NCI-H1092 (cell line): ENCODE results near the gene SPATS2.
A peak's percentile ranks its signal among the peaks of the same experiment; 100 is the strongest.

Experiments
- DNase-seq: peaks from one replicate; lab custom pipeline; 2025; lab: John Stamatoyannopoulos, UW

The SPATS2 gene

GRCh38 chr12:49556391-49557186 lies 189.3 kb downstream of the SPATS2 start:
- no peak for DNase-seq

DNA sequence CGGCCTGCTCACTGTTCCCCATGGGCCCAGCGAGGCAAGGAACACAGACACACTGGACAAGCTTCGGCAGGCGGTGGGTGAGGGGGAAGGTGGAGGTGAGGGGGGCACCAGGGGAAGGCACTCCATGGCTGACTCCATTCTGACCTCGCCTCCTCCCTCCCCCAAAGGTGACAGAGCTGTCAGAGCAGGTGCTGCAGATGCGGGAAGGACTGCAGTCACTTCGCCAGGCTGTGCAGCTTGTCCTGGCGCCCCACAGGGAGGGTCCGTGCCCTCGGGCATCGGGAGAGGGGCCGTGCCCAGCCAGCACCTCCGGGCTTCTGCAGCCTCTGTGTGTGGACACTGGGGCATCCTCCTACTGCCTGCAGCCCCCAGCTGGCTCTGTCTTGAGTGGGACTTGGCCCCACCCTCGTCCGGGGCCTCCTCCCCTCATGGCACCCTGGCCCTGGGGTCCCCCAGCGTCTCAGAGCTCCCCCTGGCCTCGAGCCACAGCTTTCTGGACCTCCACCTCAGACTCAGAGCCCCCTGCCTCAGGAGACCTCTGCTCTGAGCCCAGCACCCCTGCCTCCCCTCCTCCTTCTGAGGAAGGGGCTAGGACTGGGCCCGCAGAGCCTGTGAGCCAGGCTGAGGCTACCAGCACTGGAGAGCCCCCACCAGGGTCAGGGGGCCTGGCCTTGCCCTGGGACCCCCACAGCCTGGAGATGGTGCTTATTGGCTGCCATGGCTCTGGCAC lies 190.1 kb downstream of the SPATS2 start:
- no peak for DNase-seq

- DNase-seq: no peak
Measured at GRCh38 chr12:49557917-49558215, 190.6 kb downstream of the SPATS2 start.

DNA sequence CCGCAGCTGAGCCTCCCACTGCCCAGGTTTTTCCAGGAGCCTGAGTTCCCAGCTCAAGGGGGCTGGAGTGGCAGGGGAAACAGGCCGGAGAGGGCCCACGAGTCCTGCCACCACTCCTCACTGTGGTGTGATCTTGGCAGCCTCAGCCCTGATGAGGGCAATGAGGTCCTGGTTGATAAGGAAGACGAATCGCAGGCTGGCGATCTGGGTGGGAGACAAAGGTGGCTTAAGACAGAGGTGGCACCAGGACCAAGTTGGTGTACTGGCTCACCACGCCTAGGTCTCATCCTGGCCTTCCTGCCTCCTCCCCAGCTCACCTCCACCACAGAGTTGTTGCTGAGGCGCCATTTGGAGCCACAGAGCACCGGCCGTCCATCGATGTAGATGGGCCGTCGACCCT lies 191.3 kb downstream of the SPATS2 start:
- no peak for DNase-seq

GRCh38 chr12:49559011-49559675 lies 191.9 kb downstream of the SPATS2 start:
- DNase-seq: no peak

- no peak for DNase-seq
Measured at GRCh38 chr12:49560695-49561094, 193.4 kb downstream of the SPATS2 start.

DNA sequence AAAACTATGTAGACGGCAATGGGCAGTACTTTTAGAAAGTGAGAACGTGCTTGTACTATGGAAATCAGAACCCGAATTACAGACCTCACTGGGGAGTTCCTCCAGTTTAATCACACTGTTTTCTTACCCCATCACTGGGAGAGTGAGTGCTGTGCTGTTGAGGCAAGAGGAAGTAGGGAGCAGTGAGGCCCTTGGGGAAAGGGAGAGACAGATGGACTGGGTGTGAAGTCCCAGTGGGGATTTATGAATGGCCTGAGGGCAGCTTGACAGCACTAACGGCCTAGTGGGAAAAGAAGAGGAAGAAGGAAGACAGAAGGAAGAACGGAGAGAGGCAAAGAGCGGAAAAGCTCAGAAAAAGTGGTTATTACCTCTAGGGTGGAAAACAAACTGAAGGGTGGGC lies 195.0 kb downstream of the SPATS2 start:
- DNase-seq: no peak

DNA sequence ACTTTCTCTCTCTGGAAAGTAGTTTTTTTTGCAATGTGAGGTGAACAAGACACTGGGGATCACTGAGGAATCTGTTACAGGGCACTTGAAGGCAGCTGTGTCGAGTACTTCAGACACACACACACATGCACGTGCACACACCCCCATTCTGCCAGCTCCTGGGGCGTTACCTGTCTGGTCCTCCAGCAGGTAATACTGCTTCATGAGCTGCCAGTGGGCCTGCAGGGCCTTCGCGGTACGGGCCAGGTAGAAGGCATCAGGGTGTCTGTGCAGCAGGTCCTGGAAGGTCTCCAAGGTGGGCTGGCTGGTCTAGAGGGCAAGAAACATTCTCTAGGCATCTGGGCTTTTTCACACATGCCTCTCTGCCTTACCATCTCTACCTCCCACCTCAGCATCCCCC lies 195.6 kb downstream of the SPATS2 start:
- no peak for DNase-seq

GRCh38 chr12:49563951-49564685 lies 196.9 kb downstream of the SPATS2 start:
- no peak for DNase-seq

- no peak for DNase-seq
Measured at GRCh38 chr12:49564686-49565405, 197.6 kb downstream of the SPATS2 start.

DNA sequence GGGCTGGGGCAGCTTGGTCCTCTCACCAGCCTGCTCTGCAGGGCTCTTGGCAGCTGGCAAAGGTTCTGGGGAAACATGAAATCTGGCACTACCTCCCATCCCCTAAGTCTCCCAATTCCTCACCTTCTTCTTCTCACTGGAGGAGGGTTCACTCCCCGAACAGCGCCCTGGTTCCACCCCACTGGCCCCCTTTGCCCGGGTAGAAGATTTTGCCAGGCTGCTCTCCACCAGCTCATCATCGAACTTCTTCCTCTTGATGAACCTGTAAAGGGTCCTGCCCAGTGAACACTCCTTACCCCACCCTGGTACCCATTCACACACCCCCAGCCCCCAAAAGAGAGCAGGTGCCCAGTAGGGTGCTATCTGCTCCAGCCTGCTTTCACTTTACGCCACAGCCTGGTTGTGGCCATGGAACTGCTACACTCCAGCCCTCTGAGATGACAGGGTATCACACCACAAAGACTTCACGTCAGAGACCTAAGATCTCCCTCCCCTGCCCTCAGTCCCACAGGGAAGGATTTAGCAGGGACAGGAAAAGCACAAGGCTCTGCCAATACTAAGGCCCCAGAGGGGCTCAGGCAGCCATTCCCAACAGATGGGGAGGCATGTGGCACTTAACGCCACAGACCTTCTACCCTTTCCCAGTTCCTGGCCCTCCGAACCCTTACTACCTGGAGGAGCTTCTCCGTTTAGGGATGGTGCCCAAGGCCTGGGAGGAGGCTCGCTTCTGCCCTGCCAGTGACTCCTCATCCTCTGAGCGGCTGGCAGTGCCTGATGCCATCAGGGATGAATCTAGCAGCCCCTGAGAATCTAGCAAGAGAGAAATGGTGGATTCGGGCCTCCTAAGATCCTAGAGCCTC lies 198.4 kb downstream of the SPATS2 start:
- DNase-seq: no peak

DNA sequence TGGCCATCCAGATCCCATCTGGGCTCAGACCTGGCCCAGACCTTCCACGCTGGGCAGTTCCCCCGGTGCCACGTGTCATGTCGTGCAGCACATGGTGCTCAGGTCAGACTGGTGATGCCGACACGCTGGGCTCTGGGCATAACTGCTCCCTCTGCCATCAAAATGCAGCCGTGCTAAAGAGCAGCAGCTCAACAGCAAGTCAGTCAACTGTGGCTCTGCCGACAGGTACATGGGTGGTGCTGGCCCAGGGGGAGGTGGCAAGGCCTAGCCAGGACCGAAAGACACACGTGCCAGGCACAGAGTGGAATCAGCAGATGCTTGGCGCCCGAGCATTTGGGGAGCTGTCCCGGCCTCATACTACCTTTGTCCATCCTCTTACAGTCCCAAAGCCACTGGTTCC lies 199.1 kb downstream of the SPATS2 start:
- DNase-seq: no peak

DNA sequence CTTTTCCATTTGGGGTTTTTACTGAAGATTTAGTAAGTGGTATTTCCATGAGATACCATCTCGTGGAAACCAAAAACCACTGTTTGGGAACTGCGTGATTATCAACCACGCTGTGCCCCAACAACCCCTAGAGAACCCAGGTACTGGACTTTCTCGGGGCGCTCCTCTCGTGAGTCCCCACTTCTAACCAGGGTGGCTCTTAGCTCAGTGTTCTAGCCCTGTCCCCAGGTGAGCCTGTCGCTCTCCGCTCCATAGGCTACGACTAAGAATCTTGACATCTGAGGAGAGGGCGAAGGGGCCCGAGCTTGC lies 200.0 kb downstream of the SPATS2 start:
- DNase-seq: no peak

DNA sequence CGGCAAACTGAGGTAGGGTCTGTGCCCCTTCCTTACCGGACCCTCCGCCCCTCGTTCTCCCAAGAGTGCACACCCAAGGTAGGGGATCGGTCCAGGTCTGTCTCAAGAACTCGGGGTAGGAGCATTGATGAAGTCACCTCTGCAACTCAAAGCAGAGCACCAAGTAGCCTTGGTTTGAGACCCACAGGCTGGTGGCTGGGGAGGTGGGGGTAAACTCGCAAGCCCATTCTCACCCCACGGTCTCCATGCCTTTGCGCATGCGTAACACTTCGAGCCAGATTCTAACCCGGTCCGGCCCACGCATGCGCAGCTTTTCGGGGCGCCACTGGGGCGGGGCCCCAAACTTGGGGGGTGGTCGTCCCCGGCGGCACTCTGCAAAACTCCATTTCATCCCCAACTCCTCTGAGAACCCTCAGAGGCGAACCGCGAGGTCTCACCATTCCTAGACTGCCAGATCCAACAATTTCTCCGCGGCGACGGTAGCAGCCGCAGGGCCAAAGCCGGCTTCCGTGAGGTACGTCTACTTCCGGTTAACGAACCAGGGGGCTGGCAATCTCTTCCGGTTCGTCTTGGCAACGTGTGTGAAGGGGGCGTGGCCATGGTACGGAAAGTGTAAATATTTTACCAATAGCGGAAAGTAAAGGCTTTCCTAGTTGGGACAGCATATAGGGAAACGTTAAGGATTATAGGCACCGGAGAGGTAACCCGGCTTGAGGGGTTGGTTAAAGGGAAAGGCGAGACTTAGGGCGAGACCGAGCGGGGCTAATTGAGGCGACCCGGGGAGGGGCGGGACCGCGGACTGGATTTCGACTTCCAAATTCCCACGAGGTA lies 200.6 kb downstream of the SPATS2 start, which contains the start of gene MCRS1:
Gene MCRS1 (minus strand): TSS at position 532 of the 831 bp plus-strand sequence. CDS start 1,411 bp downstream, outside the sequence.
- peak; percentile 70 for DNase-seq

- DNase-seq: no peak
Measured at GRCh38 chr12:49568442-49569162, 201.3 kb downstream of the SPATS2 start.
